Lower lobe of right lung (tissue), 2 donors: ENCODE measurements around the gene DES. TPM values are rescaled to one million over a fixed set of nuclear protein-coding genes. Genes with fewer than 3 reads are reported as not detected.

ENCODE experiments used
- ATAC-seq, 2 donors: fragments of 200-7000 bp; cut with Tn5 transposase; one replicate each; pipeline ENCODE4 v1.9.1; 2020 to 2022; ENCODE audit warnings: mild to moderate bottlenecking in 2 of 2, moderate library complexity in 2 of 2
- DNase-seq: peaks from one replicate; pipeline ENCODE4 v3.0.0-alpha.2; 2020
- H3K27ac ChIP-seq: fragments of 200-600 bp; one replicate; pipeline ENCODE4 v1.8.0; 2022
- H3K27me3 ChIP-seq: fragments of 200-600 bp; one replicate; pipeline ENCODE4 v1.8.0; 2022; ENCODE audit warnings: low read depth
- H3K36me3 ChIP-seq: fragments of 200-600 bp; one replicate; pipeline ENCODE4 v1.8.0; 2022; ENCODE audit warnings: mild to moderate bottlenecking
- H3K4me1 ChIP-seq: fragments of 200-600 bp; one replicate; pipeline ENCODE4 v1.8.0; 2022
- H3K4me3 ChIP-seq: fragments of 200-600 bp; one replicate; pipeline ENCODE4 v1.8.0; 2022; ENCODE audit warnings: mild to moderate bottlenecking
- H3K9me3 ChIP-seq: fragments of 200-600 bp; one replicate; pipeline ENCODE4 v1.8.0; 2022
- intact Hi-C: fragments of 100-400 bp; cut with DNase I; formaldehyde crosslinking; loops from one replicate; pipeline ENCODE4 v1.11.0; 2022
- total RNA-seq: library from RNA; stranded (reverse); fragmentation: NEBNext Ultra II Directional; extraction: Animal tissue kit (Norgen Biotek cat#: 25700); gene quantifications from one replicate; pipeline ENCODE4 v1.2.1, GENCODE V29; 2021
- TF ChIP-seq, protein P1 (sequence below): fragments of 200-600 bp; IDR thresholded peaks from one replicate; pipeline ENCODE4 v1.8.0; 2022; ENCODE audit warnings: antibody characterized with exemption, mild to moderate bottlenecking
- donor health status: DM: no; HTN: yes; CAD: no; lungs with severe emphysema.

Gene DES
- total RNA-seq, 1 donor from 2014 or later, result 64.5 TPM

DNA sequence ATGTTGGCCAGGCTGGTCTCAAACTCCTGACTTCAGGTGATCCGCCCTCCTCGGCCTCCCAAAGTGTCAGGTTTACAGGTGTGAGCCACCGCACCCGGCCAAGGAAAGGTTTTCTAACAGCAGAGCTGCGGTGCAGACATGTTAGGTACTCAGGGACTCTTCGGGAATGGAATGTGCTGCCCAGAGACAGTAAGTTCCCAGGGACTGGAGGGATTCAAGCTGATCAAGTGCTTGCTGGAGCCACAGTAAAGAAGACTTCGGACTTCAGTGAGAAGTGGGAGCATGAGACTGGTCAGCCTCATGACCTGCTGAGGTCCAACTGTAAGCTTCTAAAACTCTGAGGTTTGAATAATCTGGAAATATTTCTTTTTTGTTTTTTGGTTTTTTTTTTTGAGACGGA, 7.8 kb upstream of the DES start:
- Histone ChIP-seq H3K27ac (no peak overlapping the region), H3K27me3 (peaks cover 7% of the 10 kb centered on the region), H3K4me1 (no peaks in the 10 kb centered on the region), H3K36me3 (no peaks in the 10 kb centered on the region), H3K4me3 (no peak overlapping the region), H3K9me3 (no peaks in the 10 kb centered on the region)
- ATAC-seq (no peak), DNase-seq (no peak)
- TF ChIP-seq, protein P1, sequence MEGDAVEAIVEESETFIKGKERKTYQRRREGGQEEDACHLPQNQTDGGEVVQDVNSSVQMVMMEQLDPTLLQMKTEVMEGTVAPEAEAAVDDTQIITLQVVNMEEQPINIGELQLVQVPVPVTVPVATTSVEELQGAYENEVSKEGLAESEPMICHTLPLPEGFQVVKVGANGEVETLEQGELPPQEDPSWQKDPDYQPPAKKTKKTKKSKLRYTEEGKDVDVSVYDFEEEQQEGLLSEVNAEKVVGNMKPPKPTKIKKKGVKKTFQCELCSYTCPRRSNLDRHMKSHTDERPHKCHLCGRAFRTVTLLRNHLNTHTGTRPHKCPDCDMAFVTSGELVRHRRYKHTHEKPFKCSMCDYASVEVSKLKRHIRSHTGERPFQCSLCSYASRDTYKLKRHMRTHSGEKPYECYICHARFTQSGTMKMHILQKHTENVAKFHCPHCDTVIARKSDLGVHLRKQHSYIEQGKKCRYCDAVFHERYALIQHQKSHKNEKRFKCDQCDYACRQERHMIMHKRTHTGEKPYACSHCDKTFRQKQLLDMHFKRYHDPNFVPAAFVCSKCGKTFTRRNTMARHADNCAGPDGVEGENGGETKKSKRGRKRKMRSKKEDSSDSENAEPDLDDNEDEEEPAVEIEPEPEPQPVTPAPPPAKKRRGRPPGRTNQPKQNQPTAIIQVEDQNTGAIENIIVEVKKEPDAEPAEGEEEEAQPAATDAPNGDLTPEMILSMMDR, result no peak
- intact Hi-C loops, result no loop called here

DNA sequence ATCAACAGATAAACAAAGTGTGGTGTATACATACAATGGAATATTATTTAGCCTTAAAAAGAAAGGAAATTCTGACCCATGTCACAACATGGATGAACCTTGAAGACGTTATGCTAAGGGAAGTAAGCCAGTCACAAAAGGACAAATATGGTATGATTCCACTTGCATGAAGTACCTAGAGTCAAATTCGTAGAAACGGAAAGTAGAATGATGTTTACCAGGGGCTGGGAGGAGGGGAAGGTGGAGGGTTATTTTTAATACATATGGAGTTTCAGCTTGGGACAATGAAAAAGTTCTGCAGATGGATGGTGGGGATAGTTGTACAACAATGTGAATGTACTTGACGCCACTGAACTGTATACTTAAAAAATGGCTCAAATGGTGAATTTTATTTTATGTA, 3.3 kb upstream of the DES start:
- Histone ChIP-seq H3K4me3 (no peak overlapping the region), H3K9me3 (no peaks in the 10 kb centered on the region), H3K27ac (no peak overlapping the region), H3K4me1 (no peaks in the 10 kb centered on the region), H3K27me3 (peaks cover 36% of the 10 kb centered on the region), H3K36me3 (no peaks in the 10 kb centered on the region)
- no peak for ATAC-seq
- TF ChIP-seq, protein P1, result no peak
- intact Hi-C loops, result no loop called here
- DNase-seq, result no peak

DNA sequence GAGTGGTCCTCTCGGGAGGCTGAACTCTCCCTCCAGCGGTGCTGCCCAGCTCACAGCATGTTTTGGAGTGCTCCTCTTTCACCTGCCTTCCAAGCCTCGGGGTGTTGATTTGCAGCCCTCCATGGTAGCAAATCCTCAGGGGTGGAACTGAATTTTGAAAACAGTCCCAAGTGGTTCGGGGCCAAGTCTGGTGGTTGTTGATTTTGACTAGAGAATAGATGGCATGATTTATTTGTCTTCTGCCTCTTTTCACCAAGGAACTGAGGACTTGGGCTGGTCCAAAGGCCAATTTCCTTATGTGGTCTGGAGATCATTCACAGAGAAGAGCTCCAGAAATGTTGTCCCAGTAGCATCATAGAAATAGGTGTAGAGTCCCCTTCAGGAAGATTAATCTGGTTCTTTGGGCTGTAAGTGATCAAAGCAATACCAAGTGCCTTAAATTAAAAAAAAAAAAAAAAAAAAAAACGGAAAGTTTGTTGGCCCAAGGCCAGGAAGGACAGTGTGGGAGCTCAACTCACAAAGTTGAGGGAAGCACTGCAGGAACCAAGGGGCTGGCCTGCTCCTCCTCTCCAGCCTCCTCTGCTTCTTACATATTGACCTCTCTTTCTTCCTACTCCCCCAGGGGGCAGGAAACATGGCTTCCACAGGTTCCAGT, 2.5 kb upstream of the DES start:
- intact Hi-C loops, result no loop called here
- Histone ChIP-seq H3K4me3 (no peak overlapping the region), H3K36me3 (no peaks in the 10 kb centered on the region), H3K4me1 (no peaks in the 10 kb centered on the region), H3K9me3 (no peaks in the 10 kb centered on the region), H3K27me3 (peaks cover 42% of the 10 kb centered on the region), H3K27ac (no peak overlapping the region)
- DNase-seq, result no peak
- ATAC-seq, result no peak
- TF ChIP-seq, protein P1, result no peak

DNA sequence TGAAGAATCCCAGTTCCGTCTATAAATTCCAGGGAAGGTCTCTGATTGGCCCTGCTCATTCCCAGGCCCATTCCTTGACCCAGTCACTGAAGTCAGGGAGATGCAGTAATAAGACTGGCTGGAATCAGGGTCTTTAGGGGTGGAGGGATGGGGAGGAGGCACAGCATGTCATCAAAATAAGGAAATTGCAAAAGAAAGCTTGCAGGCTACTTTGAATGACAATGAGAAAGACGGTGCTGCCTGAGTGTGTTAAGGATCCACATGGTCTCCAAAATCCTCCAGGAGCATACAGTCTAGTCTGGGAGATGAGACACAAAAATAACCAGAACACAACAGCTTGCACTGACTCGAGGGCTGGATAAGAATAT, 2.0 kb upstream of the DES start:
- Histone ChIP-seq H3K36me3 (no peaks in the 10 kb centered on the region), H3K9me3 (no peaks in the 10 kb centered on the region), H3K4me1 (no peaks in the 10 kb centered on the region), H3K4me3 (no peak overlapping the region), H3K27ac (no peak overlapping the region), H3K27me3 (peaks cover 42% of the 10 kb centered on the region)
- intact Hi-C loops, result no loop called here
- no peak for ATAC-seq
- no peak for DNase-seq
- TF ChIP-seq, protein P1, result no peak

DNA sequence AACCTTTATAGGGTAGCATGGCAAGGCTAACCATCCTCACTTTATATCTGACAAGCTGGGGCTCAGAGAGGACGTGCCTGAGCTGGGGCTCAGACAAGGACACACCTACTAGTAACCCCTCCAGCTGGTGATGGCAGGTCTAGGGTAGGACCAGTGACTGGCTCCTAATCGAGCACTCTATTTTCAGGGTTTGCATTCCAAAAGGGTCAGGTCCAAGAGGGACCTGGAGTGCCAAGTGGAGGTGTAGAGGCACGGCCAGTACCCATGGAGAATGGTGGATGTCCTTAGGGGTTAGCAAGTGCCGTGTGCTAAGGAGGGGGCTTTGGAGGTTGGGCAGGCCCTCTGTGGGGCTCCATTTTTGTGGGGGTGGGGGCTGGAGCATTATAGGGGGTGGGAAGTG, 1.2 kb upstream of the DES start:
- peaks cover 35% of the 10 kb centered on the region for H3K27me3 ChIP-seq
- ATAC-seq (no peak), DNase-seq (no peak)
- no peak overlapping the region for H3K4me3 ChIP-seq
- H3K27ac ChIP-seq, result no peak overlapping the region
- intact Hi-C loops, result no loop called here
- no peaks in the 10 kb centered on the region for H3K9me3 ChIP-seq
- TF ChIP-seq, protein P1, result no peak
- H3K4me1 ChIP-seq, result no peaks in the 10 kb centered on the region
- no peaks in the 10 kb centered on the region for H3K36me3 ChIP-seq
